Adipose tissue (tissue), 3 donors: ENCODE measurements around the gene POLE2. TPM values are rescaled to one million over a fixed set of nuclear protein-coding genes. Genes with fewer than 3 reads are reported as not detected.
"Not testable (repeated sequence)": the region's sequence is repeated elsewhere in the genome, so short reads cannot be mapped to it uniquely, and the experiment has no call there.

Experiments used
- H3K27ac ChIP-seq: one replicate; pipeline ENCODE4 v1.5.1; 2013; ENCODE audit warnings: low read depth, low read length
- WGBS, 3 donors: extraction: QIAGEN DNeasy Blood & Tissue Kit; methylation state at CpG; one replicate each; pipeline ENCODE4 v1.1.7; 2013; 5-methylcytosine and 5-hydroxymethylcytosine counted together
- polyA plus RNA-seq, 3 donors: library from polyadenylated mRNA; stranded (reverse); fragments of 200-250 nt; gene quantifications; one replicate each; pipeline ENCODE4 v1.2.3, GENCODE V29; 2013
- donor health status: healthy with polysubstance abuse.
- donor health status: Bipolar disorder and iron deficiency.
- donor health status: healthy.

The POLE2 gene
- polyA plus RNA-seq, 3 donors = 0.90 to 3.3 (median 1.4) TPM

- 95 to 98% (median 96%) methylated on average over 4 of the region's 4 CpGs for WGBS, 3 donors
- no peak overlapping the region for H3K27ac ChIP-seq
Measured at GRCh38 chr14:49677643-49678042, 10.4 kb downstream of the POLE2 start.

GRCh38 chr14:49673586-49673985 is 14.4 kb downstream of the POLE2 start:
- H3K27ac ChIP-seq = no peak overlapping the region
- WGBS, 3 donors = 97% methylated on average over 2 of the region's 2 CpGs

- H3K27ac ChIP-seq = no peak overlapping the region
Measured at GRCh38 chr14:49670475-49670874, 17.5 kb downstream of the POLE2 start.

GRCh38 chr14:49659526-49660455 is 28.2 kb downstream of the POLE2 start:
- H3K27ac ChIP-seq = no peak overlapping the region
- 54 to 88% (median 82%) methylated on average over 2 of the region's 2 CpGs for WGBS, 3 donors

- not testable (repeated sequence) for H3K27ac ChIP-seq
- 92 to 94% (median 93%) methylated on average over 6 of the region's 6 CpGs for WGBS, 3 donors
Measured at GRCh38 chr14:49657500-49657899, 30.5 kb downstream of the POLE2 start.

- H3K27ac ChIP-seq = no peak overlapping the region
- 94 to 98% (median 97%) methylated on average over 3 of the region's 3 CpGs for WGBS, 3 donors
Measured at GRCh38 chr14:49654511-49654910, 33.5 kb downstream of the POLE2 start.

- no peak overlapping the region for H3K27ac ChIP-seq
- WGBS, 3 donors = 95 to 97% (median 97%) methylated on average over 6 of the region's 6 CpGs
Measured at GRCh38 chr14:49653508-49653907, 34.5 kb downstream of the POLE2 start.

- no peak overlapping the region for H3K27ac ChIP-seq
Measured at GRCh38 chr14:49642163-49642562, 45.9 kb downstream of the POLE2 start.

GRCh38 chr14:49641697-49642129 is 46.3 kb downstream of the POLE2 start:
- no peak overlapping the region for H3K27ac ChIP-seq
- WGBS, 3 donors = 38 to 69% (median 62%) methylated on average over 8 of the region's 8 CpGs

GRCh38 chr14:49640540-49641417 is 47.2 kb downstream of the POLE2 start:
- no peak overlapping the region for H3K27ac ChIP-seq
- 71 to 89% (median 85%) methylated on average over 7 of the region's 7 CpGs for WGBS, 3 donors

GRCh38 chr14:49637534-49638078 is 50.4 kb downstream of the POLE2 start:
- 79 to 91% (median 87%) methylated on average over 3 of the region's 3 CpGs for WGBS, 3 donors
- H3K27ac ChIP-seq = no peak overlapping the region

GRCh38 chr14:49636866-49637265 is 51.1 kb downstream of the POLE2 start:
- 63 to 68% (median 67%) methylated on average over 1 of the region's 1 CpG for WGBS, 3 donors
- H3K27ac ChIP-seq = no peak overlapping the region

- H3K27ac ChIP-seq = peak within 1 kb of the TSS; percentile 65
- 0 to 1% (median 1%) methylated on average over 71 to 80 of the region's 80 CpGs for WGBS, 3 donors
Measured at GRCh38 chr14:49634547-49635334, 53.3 kb downstream of the POLE2 start, which contains the start of gene DNAAF2. Gene DNAAF2, minus strand, starts transcription at chr14:49635244. Its CDS starts 95 bp downstream, at chr14:49635149.

- peak overlapping the region; percentile 65 for H3K27ac ChIP-seq
- 0 to 1% (median 1%) methylated on average over 91 to 101 of the region's 101 CpGs for WGBS, 3 donors
Measured at GRCh38 chr14:49633640-49634546, 54.1 kb downstream of the POLE2 start.

GRCh38 chr14:49623941-49624839 is 63.8 kb downstream of the POLE2 start:
- 54 to 77% (median 77%) methylated on average over 6 of the region's 6 CpGs for WGBS, 3 donors

GRCh38 chr14:49623387-49623786 is 64.6 kb downstream of the POLE2 start:
- WGBS, 3 donors = 37 to 52% (median 40%) methylated on average over 3 of the region's 3 CpGs
- no peak overlapping the region for H3K27ac ChIP-seq

More at GRCh38 chr14:49623941-49624839, 63.8 kb downstream of the POLE2 start:
- no peak overlapping the region for H3K27ac ChIP-seq
